G401 (cell line): ENCODE measurements around the gene TNNC1. TPM values are rescaled to one million over a fixed set of nuclear protein-coding genes. Genes with fewer than 3 reads are reported as not detected.

Experiments used
- DNase-seq: peaks from one replicate; pipeline ENCODE4 v3.0.0-alpha.2; 2015; ENCODE audit warnings: low spot score
- in situ Hi-C: cut with HindIII; loops from 2 replicates; pipeline ENCODE4 v1.10.0; 2016; ENCODE audit warnings: low sequenced_read_pairs, mixed read lengths
- total RNA-seq: library from RNA; depleted of rRNA; stranded (reverse); fragments of >200 nt; shearing (Covaris generic); gene quantifications from 2 replicates; pipeline ENCODE4 v1.2.3, GENCODE V29; 2014; rRNA removed

TNNC1 gene
- total RNA-seq, 1 experiment from 2014 or later, result 86.7 TPM

- in situ Hi-C loops, result no loop called here
These were observed 47.6 kb downstream of the TNNC1 start for GRCh38 chr3:52406231-52406661.

GRCh38 chr3:52405601-52406110, 48.2 kb downstream of the TNNC1 start:
- in situ Hi-C loops, result no loop called here
- no peak for DNase-seq

More at GRCh38 chr3:52406231-52406661, 47.6 kb downstream of the TNNC1 start:
- no peak for DNase-seq

- in situ Hi-C loops, result no loop called here
These were observed 48.8 kb downstream of the TNNC1 start for GRCh38 chr3:52405066-52405465.

GRCh38 chr3:52404391-52404790, 49.5 kb downstream of the TNNC1 start:
- in situ Hi-C loops, result no loop called here
- no peak for DNase-seq

More at GRCh38 chr3:52405066-52405465, 48.8 kb downstream of the TNNC1 start:
- DNase-seq, result no peak

- in situ Hi-C loops, result no loop called here
- DNase-seq, result no peak
These were observed 49.9 kb downstream of the TNNC1 start for GRCh38 chr3:52403955-52404354.

DNA sequence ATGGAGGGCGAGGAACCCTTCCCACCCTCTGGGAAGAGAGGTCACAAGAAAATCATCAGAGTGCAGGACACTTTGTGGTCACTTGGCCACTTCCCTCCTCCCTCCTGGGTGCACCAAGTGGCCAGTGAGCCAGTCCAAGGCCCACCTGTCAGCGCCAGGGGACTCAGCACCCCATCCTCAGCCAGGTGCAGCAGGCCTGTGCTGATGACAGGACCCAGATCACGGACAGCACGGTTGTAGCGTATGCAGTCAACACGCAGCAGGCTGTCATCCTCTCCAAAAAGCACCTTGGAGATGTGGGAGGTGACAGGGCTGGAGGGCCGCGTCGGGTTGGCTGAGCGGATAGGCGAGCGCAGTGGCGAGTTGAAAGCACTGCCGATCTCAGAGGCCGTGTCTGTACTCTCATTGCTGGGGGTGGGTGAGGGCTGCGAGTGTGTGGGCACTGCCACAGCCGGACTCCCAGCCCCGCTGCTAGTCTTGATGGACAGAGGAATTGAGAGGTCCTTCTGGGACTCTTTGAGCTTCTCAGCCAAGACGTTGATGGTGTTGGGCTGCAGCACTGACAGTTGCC, 50.5 kb downstream of the TNNC1 start:
- DNase-seq, result no peak
- in situ Hi-C loops, result no loop called here

DNA sequence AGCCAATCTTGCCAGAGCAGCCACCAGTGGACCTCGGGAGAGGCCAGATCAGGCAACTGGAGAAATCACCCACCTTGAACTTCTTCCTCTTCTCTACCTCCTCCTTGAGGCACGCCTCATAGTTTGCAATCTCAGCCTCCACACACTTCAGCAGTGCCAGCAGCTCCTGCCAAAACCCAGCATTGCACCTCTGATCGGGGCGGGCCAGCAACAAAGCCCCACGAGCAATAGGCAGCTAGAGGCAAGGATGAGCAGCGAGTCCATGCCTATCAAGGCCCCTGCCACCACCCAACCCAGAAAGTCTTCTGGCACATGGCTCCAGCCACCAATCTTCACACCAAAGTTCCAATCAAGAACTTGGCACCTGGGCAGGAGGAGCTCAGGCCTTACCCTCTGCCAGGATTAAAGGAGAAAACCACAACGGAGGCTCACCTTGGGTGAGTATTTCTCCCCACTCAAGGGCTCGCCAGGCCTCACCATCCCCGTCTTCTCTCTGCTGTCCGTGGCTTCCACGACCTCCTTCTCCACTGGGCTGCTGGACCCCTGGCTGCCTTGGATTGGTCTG, 51.1 kb downstream of the TNNC1 start:
- in situ Hi-C loops, result no loop called here

GRCh38 chr3:52402101-52402521, 51.7 kb downstream of the TNNC1 start:
- DNase-seq, result no peak
- in situ Hi-C loops, result no loop called here

More for the DNA sequence above, 51.1 kb downstream of the TNNC1 start:
- DNase-seq, result no peak

DNA sequence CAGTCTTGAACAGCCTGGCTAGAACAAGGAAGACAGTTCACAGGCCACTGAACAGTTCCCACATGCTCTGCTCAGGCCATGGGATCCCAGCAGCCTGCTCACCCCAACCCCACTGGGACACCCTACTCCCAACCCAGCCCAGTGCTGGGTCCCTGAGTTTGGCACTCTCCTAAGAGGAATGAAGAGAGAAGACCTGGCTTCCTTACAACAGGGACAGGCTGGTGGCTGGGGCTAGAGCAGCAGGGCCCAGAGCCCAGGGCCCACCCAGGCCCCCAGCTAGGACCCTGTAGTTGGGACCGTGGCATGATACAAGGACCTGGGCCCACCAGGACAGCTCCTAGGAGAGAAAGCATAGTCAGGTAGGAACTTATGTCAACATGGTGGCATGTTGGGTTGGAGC, 52.3 kb downstream of the TNNC1 start:
- DNase-seq, result no peak

More for the DNA sequence above, 52.3 kb downstream of the TNNC1 start:
- in situ Hi-C loops, result no loop called here

Other genes with a start within 250 kb of the TNNC1 start
- gene TLR9, start 228.4 kb downstream of the TNNC1 start, total RNA-seq, result 0.07 TPM in 1 of 2 replicates, not detected in the other
- 237 and 258 TPM in 2 replicates for gene TWF2, start 214.9 kb downstream of the TNNC1 start, total RNA-seq
- gene PPM1M, start 208.3 kb downstream of the TNNC1 start, total RNA-seq, result 0.43 and 1.4 TPM in 2 replicates
- 89.2 and 115 TPM in 2 replicates for gene WDR82, start 175.4 kb downstream of the TNNC1 start, total RNA-seq
- 14.8 and 24.5 TPM in 2 replicates for gene GLYCTK, start 166.2 kb downstream of the TNNC1 start, total RNA-seq
- gene DNAH1, start 137.7 kb downstream of the TNNC1 start, total RNA-seq, result 1.2 and 2.5 TPM in 2 replicates
- 149 and 194 TPM in 2 replicates for gene BAP1, start 44.0 kb downstream of the TNNC1 start, total RNA-seq
- 6.7 and 8.3 TPM in 2 replicates for gene PHF7, start 43.4 kb downstream of the TNNC1 start, total RNA-seq
- gene SEMA3G, start 8.9 kb downstream of the TNNC1 start, total RNA-seq, result 0.10 and 0.98 TPM in 2 replicates
- 25.5 and 28.9 TPM in 2 replicates for gene NISCH, start 1.6 kb upstream of the TNNC1 start, total RNA-seq
- not detected in 2 replicates for gene STAB1, start 41.3 kb upstream of the TNNC1 start, total RNA-seq
- gene NT5DC2, start 79.8 kb upstream of the TNNC1 start, total RNA-seq, result 36.9 and 53.2 TPM in 2 replicates
- 4.2 and 48.9 TPM in 2 replicates for gene UQCC5, start 82.6 kb upstream of the TNNC1 start, total RNA-seq
- 21.6 and 38.4 TPM in 2 replicates for gene PBRM1, start 231.9 kb upstream of the TNNC1 start, total RNA-seq
- 127 and 216 TPM in 2 replicates for gene GNL3, start 232.0 kb upstream of the TNNC1 start, total RNA-seq